ENCODE measurements around the gene CTNNA2.

Gene CTNNA2

GRCh38 chr2:80670763-80671162 is 1157.9 kb downstream of the CTNNA2 start:
- DNase-seq, result no peak

- DNase-seq, result no peak
Measured at GRCh38 chr2:80687524-80687923, 1174.7 kb downstream of the CTNNA2 start.

- no peak for DNase-seq
Measured at GRCh38 chr2:80689106-80689505, 1176.3 kb downstream of the CTNNA2 start.

Measured in kidney glomerular epithelial cell (primary cell).